ENCODE results near the gene ZNF225. TPM values are rescaled to one million over a fixed set of nuclear protein-coding genes. Genes with fewer than 3 reads are reported as not detected.
A peak's percentile ranks its signal among the peaks of the same experiment; 100 is the strongest.

Gene ZNF225
- total and polyA plus RNA-seq, 3 donors from 2014 or later: 5.0 to 7.4 (median 5.1) TPM

GRCh38 chr19:44072543-44073401 is 40.4 kb upstream of the ZNF225 start:
- H3K4me1 ChIP-seq: no peaks in the 10 kb centered on the region
- peak overlapping the region; percentile 59 to 71 for H3K4me3 ChIP-seq
- no peak overlapping the region for H3K27ac ChIP-seq
- DNase-seq: no peak
- intact Hi-C loops (cut with DNase I; ENCODE audit: low total_unique reads): no loop called here
- no peaks in the 10 kb centered on the region for H3K36me3 ChIP-seq (ENCODE audit: low read depth, missing control alignments)
- no peaks in the 10 kb centered on the region for H3K9me3 ChIP-seq
- WGBS, 2 donors: 14% methylated on average over 18 of the region's 18 CpGs
- H3K27me3 ChIP-seq: no peaks in the 10 kb centered on the region
- TF ChIP-seq, protein P1, sequence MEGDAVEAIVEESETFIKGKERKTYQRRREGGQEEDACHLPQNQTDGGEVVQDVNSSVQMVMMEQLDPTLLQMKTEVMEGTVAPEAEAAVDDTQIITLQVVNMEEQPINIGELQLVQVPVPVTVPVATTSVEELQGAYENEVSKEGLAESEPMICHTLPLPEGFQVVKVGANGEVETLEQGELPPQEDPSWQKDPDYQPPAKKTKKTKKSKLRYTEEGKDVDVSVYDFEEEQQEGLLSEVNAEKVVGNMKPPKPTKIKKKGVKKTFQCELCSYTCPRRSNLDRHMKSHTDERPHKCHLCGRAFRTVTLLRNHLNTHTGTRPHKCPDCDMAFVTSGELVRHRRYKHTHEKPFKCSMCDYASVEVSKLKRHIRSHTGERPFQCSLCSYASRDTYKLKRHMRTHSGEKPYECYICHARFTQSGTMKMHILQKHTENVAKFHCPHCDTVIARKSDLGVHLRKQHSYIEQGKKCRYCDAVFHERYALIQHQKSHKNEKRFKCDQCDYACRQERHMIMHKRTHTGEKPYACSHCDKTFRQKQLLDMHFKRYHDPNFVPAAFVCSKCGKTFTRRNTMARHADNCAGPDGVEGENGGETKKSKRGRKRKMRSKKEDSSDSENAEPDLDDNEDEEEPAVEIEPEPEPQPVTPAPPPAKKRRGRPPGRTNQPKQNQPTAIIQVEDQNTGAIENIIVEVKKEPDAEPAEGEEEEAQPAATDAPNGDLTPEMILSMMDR (IDR thresholded peaks at IDR 0.05): no peak
- no peak for TF ChIP-seq POLR2A (IDR thresholded peaks at IDR 0.05)

GRCh38 chr19:44076325-44076724 is 36.9 kb upstream of the ZNF225 start:
- H3K9me3 ChIP-seq: no peaks in the 10 kb centered on the region
- intact Hi-C loops (cut with DNase I; ENCODE audit: low total_unique reads): no loop called here
- no peaks in the 10 kb centered on the region for H3K27me3 ChIP-seq
- TF ChIP-seq, protein P1 (IDR thresholded peaks at IDR 0.05): no peak
- TF ChIP-seq POLR2A (IDR thresholded peaks at IDR 0.05): no peak
- no peak overlapping the region for H3K4me3 ChIP-seq
- H3K27ac ChIP-seq: no peak overlapping the region
- DNase-seq: no peak
- WGBS, 2 donors: 91 to 94% methylated on average over 2 of the region's 2 CpGs
- no peaks in the 10 kb centered on the region for H3K36me3 ChIP-seq (ENCODE audit: low read depth, missing control alignments)
- H3K4me1 ChIP-seq: no peaks in the 10 kb centered on the region

GRCh38 chr19:44092108-44092507 is 21.1 kb upstream of the ZNF225 start:
- no peaks in the 10 kb centered on the region for H3K9me3 ChIP-seq
- intact Hi-C loops (cut with DNase I; ENCODE audit: low total_unique reads): no loop called here
- peaks cover 5% of the 10 kb centered on the region for H3K4me1 ChIP-seq
- DNase-seq: no peak
- no peak for TF ChIP-seq POLR2A (IDR thresholded peaks at IDR 0.05)
- TF ChIP-seq, protein P1 (IDR thresholded peaks at IDR 0.05): no peak
- H3K4me3 ChIP-seq: no peak overlapping the region
- WGBS, 2 donors: 59 to 61% methylated on average over 4 of the region's 4 CpGs
- no peaks in the 10 kb centered on the region for H3K27me3 ChIP-seq
- no peak overlapping the region for H3K27ac ChIP-seq
- H3K36me3 ChIP-seq (ENCODE audit: low read depth, missing control alignments): no peaks in the 10 kb centered on the region

GRCh38 chr19:44093931-44094765 is 19.1 kb upstream of the ZNF225 start, which contains the start of gene ZNF224:
ZNF224 (plus strand) TSS chr19:44094361; CDS start chr19:44097874, 3,513 bp downstream.
- Histone ChIP-seq H3K36me3 (ENCODE audit: low read depth, missing control alignments) (no peaks in the 10 kb centered on the region), H3K4me1 (peaks cover 5% of the 10 kb centered on the region), H3K27ac (peak within 1 kb of the TSS; percentile 53 to 60), H3K9me3 (no peaks in the 10 kb centered on the region), H3K27me3 (no peaks in the 10 kb centered on the region), H3K4me3 (peak within 1 kb of the TSS; percentile 73 to 85)
- WGBS, 2 donors: 0% methylated on average over 35 to 50 of the region's 50 CpGs
- peak; percentile 97 for DNase-seq
- TF ChIP-seq, protein P1 (IDR thresholded peaks at IDR 0.05): no peak
- TF ChIP-seq POLR2A (IDR thresholded peaks at IDR 0.05): no peak
- intact Hi-C loops (cut with DNase I; ENCODE audit: low total_unique reads): no loop called here
